GM10248 (cell line): ENCODE measurements around the gene TLE4.

Experiments used
- CTCF ChIA-PET: fragments of 300-600 bp; sonication (Branson Sonifier 250); formaldehyde crosslinking; extraction: SDS; loops from one replicate; lab custom pipeline; 2021; ENCODE audit warnings: antibody characterized with exemption; lab: Yijun Ruan, JAX
- POLR2A ChIA-PET: fragments of 350-650 bp; sonication (Branson Sonifier 250); formaldehyde crosslinking; extraction: SDS; loops from one replicate; lab custom pipeline; 2020; ENCODE audit warnings: antibody characterized with exemption; lab: Yijun Ruan, JAX
- DNase-seq: peaks from one replicate; pipeline ENCODE4 v3.0.0; 2012; ENCODE audit errors: extremely low spot score
- TF ChIP-seq, protein P1 (sequence below): IDR thresholded peaks from 2 replicates; pipeline ENCODE4 v1.5.1; 2012; ENCODE audit warnings: mild to moderate bottlenecking, low read depth; ENCODE audit errors: extremely low read depth, missing control alignments, control extremely low read depth

Gene TLE4

DNA sequence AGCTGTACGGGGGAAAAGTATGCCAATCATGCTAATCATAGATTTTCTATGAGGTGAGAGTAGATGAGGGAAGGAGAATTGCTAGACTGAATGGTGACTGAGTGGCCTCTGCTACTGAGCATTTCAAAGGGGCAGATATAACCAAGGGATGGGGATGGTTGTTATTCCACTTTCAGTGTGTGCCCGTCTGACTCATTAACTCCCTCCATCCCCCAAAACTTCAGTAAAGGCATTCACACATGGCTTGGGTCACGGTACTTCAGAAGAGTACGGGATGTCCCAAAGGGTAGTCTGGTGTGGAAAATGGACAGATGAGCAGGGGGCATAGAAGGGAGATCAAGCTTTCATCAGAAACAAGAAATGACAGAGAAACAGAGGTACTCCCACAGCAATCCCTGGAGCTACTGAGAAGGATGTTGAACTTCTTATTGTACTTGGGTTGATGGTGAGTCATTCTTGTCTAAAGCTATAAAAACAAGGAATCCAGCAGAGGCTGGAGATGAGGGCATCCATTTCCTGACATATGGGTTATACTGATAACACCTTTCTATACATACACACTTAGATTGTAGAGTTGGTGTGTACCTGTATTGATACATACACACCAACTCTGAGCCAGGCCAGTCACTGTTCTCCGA, 8.9 kb upstream of the TLE4 start:
- no peak for DNase-seq
- ChIA-PET CTCF (interaction anchor here (0.7 kb wide), 1 partner anchor 30 kb away, joined by 3 read pairs; no protein-coding TSS in a partner anchor), POLR2A (no interaction called here)
- TF ChIP-seq, protein P1, sequence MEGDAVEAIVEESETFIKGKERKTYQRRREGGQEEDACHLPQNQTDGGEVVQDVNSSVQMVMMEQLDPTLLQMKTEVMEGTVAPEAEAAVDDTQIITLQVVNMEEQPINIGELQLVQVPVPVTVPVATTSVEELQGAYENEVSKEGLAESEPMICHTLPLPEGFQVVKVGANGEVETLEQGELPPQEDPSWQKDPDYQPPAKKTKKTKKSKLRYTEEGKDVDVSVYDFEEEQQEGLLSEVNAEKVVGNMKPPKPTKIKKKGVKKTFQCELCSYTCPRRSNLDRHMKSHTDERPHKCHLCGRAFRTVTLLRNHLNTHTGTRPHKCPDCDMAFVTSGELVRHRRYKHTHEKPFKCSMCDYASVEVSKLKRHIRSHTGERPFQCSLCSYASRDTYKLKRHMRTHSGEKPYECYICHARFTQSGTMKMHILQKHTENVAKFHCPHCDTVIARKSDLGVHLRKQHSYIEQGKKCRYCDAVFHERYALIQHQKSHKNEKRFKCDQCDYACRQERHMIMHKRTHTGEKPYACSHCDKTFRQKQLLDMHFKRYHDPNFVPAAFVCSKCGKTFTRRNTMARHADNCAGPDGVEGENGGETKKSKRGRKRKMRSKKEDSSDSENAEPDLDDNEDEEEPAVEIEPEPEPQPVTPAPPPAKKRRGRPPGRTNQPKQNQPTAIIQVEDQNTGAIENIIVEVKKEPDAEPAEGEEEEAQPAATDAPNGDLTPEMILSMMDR, result no peak

GRCh38 chr9:79564105-79564504, 7.7 kb upstream of the TLE4 start:
- TF ChIP-seq, protein P1, result no peak
- POLR2A ChIA-PET, result no interaction called here
- no peak for DNase-seq
- CTCF ChIA-PET, result no interaction called here

GRCh38 chr9:79565245-79565644, 6.5 kb upstream of the TLE4 start:
- POLR2A ChIA-PET, result no interaction called here
- no peak for DNase-seq
- TF ChIP-seq, protein P1, result no peak
- CTCF ChIA-PET, result no interaction called here

DNA sequence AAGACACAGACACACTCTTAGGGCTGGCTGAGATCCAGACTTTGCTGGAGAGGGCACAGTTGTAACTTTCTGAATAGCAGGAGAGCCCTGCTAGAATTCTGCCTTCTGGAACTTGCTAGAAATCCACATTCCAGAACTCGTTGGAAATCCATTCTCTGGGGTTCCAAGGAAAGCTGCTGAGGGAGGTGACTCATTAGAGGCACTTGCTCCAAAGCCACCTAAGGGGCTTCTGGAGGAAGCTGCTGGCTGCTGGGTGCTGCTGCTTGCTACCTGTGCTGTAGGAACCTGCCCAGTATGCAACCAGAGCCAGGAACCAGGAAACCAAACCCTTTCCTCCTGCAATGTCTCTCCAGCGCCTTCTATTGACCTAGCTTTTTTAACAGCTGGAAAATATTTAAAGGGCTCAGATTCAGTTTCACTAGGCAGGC, 4.1 kb upstream of the TLE4 start:
- CTCF ChIA-PET, result interaction anchor here (0.7 to 2.4 kb wide), 3 partner anchors 9 to 33 kb away, joined by 3 to 13 read pairs (median 7); no protein-coding TSS in a partner anchor
- TF ChIP-seq, protein P1, result no peak
- POLR2A ChIA-PET, result no interaction called here
- no peak for DNase-seq

- TF ChIP-seq, protein P1, result no peak
- ChIA-PET CTCF (interaction anchor here (2.4 kb wide), 1 partner anchor 10 kb away, joined by 13 read pairs; no protein-coding TSS in a partner anchor), POLR2A (no interaction called here)
- DNase-seq, result peak; percentile 28
Measured at GRCh38 chr9:79568337-79569101, 3.2 kb upstream of the TLE4 start.

- TF ChIP-seq, protein P1, result no peak
- CTCF ChIA-PET, result no interaction called here
- POLR2A ChIA-PET, result no interaction called here
- no peak for DNase-seq
Measured at GRCh38 chr9:79569814-79570447, 1.8 kb upstream of the TLE4 start.
